WERI-Rb-1 (cell line): ENCODE results near the gene UBE2E2.

Experiments
- DNase-seq: peaks from one replicate; pipeline ENCODE4 v3.0.0-alpha.2; 2020
- H3K27ac ChIP-seq: fragments of 250-450 bp; sonication (Bioruptor Pico); 2 replicates; pipeline ENCODE4 v1.5.1; 2020; ENCODE audit warnings: mild to moderate bottlenecking, moderate library complexity
- H3K27me3 ChIP-seq: fragments of 250-450 bp; sonication (Bioruptor Pico); 2 replicates; pipeline ENCODE4 v1.5.1; 2021; ENCODE audit warnings: mild to moderate bottlenecking, low read depth, moderate library complexity; ENCODE audit not compliant: insufficient read depth, severe bottlenecking
- H3K36me3 ChIP-seq: fragments of 250-450 bp; sonication (Bioruptor Pico); 2 replicates; pipeline ENCODE4 v1.5.1; 2020; ENCODE audit warnings: mild to moderate bottlenecking, moderate library complexity
- H3K4me3 ChIP-seq: 2 replicates; pipeline ENCODE4 v1.5.1; 2011; ENCODE audit warnings: low read depth, mild to moderate bottlenecking, control low read depth, low read length
- H3K9me3 ChIP-seq: fragments of 250-450 bp; sonication (Bioruptor Pico); 2 replicates; pipeline ENCODE4 v1.5.1; 2021; ENCODE audit warnings: mild to moderate bottlenecking, moderate library complexity; ENCODE audit not compliant: severe bottlenecking
- CTCF ChIP-seq: IDR thresholded peaks from 2 replicates; pipeline ENCODE4 v1.5.1; 2011; ENCODE audit warnings: low read depth, mild to moderate bottlenecking, control low read depth, inconsistent platforms, low read length

Gene UBE2E2

GRCh38 chr3:23161896-23162570, 41.1 kb upstream of the UBE2E2 start:
- Histone ChIP-seq H3K4me3 (no peak overlapping the region), H3K27ac (no peak overlapping the region), H3K27me3 (no peaks in the 10 kb centered on the region), H3K36me3 (no peaks in the 10 kb centered on the region), H3K9me3 (no peaks in the 10 kb centered on the region)
- TF ChIP-seq CTCF, result no peak
- no peak for DNase-seq

- TF ChIP-seq CTCF, result no peak
- DNase-seq, result no peak
- Histone ChIP-seq H3K36me3 (no peaks in the 10 kb centered on the region), H3K27me3 (no peaks in the 10 kb centered on the region), H3K27ac (no peak overlapping the region), H3K4me3 (no peak overlapping the region), H3K9me3 (no peaks in the 10 kb centered on the region)
These were observed 40.2 kb upstream of the UBE2E2 start for GRCh38 chr3:23162934-23163333.

- Histone ChIP-seq H3K36me3 (no peaks in the 10 kb centered on the region), H3K4me3 (no peak overlapping the region), H3K27ac (no peak overlapping the region), H3K9me3 (no peaks in the 10 kb centered on the region), H3K27me3 (no peaks in the 10 kb centered on the region)
- no peak for DNase-seq
- no peak for TF ChIP-seq CTCF
These were observed 38.4 kb upstream of the UBE2E2 start for GRCh38 chr3:23164746-23165145.

GRCh38 chr3:23165571-23165970, 37.6 kb upstream of the UBE2E2 start:
- no peak overlapping the region for H3K27ac ChIP-seq
- H3K27me3 ChIP-seq, result no peaks in the 10 kb centered on the region
- TF ChIP-seq CTCF, result no peak
- H3K9me3 ChIP-seq, result no peaks in the 10 kb centered on the region
- H3K4me3 ChIP-seq, result no peak overlapping the region
- H3K36me3 ChIP-seq, result no peaks in the 10 kb centered on the region
- DNase-seq, result no peak

- Histone ChIP-seq H3K27me3 (no peaks in the 10 kb centered on the region), H3K4me3 (no peak overlapping the region), H3K36me3 (no peaks in the 10 kb centered on the region), H3K9me3 (no peaks in the 10 kb centered on the region), H3K27ac (no peak overlapping the region)
- no peak for TF ChIP-seq CTCF
- DNase-seq, result no peak
These were observed 36.9 kb upstream of the UBE2E2 start for GRCh38 chr3:23166276-23166675.

GRCh38 chr3:23166845-23167244, 36.3 kb upstream of the UBE2E2 start:
- Histone ChIP-seq H3K36me3 (no peaks in the 10 kb centered on the region), H3K27ac (no peak overlapping the region), H3K9me3 (no peaks in the 10 kb centered on the region), H3K4me3 (no peak overlapping the region), H3K27me3 (no peaks in the 10 kb centered on the region)
- DNase-seq, result no peak
- TF ChIP-seq CTCF, result no peak
